GM18498 (cell line): ENCODE measurements around the gene BRD1.
"Not testable (repeated sequence)": the region's sequence is repeated elsewhere in the genome, so short reads cannot be mapped to it uniquely, and the experiment has no call there.

ENCODE experiments used
- ATAC-seq: cut with Tn5 transposase; IDR thresholded peaks from one replicate; pipeline ENCODE4 v1.9.1; 2021; ENCODE audit warnings: mild to moderate bottlenecking, moderate library complexity; ENCODE audit not compliant: unreplicated experiment

Gene BRD1

GRCh38 chr22:49827271-49827852, 311 bp downstream of the BRD1 start:
- ATAC-seq = peak; percentile 26

DNA sequence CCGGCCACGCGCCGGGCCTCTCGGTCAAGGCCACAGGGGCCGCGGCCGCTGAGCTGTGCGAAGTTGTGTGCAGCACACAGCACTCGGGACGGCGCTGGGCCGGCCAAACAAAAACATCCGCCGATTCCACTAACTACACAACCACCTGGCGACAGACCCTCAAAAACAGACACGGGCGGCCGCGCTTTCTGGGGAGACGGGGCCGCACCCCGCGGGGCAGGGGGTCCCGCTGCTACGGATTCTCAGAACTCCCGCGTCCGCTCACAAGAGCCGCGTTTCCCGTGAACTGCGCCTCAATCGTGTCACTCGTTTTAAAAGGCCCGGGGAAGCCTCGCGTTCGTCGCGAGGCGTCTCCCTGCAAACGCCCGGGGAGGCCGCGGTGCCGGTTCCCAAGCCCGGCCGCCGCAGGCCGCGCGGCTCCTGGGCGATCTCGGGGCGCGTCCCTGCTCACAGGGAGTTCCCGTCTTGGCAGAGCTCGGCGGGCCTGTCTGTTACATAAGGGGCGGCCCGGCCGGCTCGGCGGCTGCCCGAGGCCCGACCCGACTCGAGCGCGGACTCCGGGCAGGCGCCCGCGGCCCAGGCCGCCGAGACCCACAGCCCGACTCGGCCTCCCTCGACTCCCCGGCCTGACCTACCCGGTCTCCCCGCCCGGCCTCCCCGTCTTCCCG, 936 bp downstream of the BRD1 start:
- peak; percentile 27 for ATAC-seq

DNA sequence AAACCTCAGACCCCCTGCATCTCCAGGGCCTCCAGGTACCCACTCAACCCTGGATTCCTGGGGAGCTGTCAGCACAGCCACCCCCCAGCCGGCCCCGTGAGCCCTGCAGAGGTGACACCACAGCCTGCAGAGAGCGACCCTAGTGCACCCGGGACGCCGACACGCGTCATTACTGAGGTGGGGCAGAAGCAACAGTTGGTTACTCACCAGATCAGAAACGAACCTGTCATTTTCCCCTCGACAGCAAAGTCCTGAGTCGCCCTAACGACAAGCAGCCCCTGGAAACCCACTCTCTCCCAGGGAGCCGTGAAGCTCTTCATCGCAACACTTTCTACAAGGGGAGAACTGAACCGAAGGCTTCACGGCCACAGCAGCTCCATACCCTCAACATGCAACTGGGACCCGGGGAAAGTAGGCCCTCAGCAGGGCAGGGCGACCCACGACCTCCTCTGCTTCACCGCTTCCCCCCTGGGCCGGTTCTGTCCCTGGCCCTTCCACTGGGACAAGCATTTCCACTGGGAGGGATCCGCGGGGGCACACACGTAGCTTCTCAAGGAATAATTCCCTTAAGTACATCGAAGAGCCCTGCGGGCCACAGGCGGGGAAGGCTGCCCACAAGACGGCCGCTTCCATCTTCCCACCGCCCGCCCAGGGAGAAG, 1.6 kb downstream of the BRD1 start:
- ATAC-seq = no peak

DNA sequence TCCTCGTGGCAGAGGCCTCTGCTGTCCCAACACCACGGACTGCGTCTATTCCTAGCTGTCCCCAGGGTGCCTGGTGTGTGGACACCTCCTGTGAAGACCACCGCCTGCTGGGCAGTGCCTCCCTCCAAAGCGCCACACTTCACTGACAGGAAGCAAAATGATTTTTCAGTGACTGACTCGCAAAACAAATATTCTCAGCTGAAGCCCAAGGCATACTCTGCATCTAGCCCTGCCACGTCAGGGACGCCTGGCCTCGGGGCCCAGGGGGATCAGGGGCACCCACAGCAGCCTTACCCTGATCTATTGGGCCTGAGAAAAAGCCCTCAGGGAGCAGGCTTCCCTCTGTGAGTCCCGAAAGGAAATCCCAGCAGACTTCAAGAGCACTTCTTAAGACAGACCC, 2.2 kb downstream of the BRD1 start:
- ATAC-seq = no peak

DNA sequence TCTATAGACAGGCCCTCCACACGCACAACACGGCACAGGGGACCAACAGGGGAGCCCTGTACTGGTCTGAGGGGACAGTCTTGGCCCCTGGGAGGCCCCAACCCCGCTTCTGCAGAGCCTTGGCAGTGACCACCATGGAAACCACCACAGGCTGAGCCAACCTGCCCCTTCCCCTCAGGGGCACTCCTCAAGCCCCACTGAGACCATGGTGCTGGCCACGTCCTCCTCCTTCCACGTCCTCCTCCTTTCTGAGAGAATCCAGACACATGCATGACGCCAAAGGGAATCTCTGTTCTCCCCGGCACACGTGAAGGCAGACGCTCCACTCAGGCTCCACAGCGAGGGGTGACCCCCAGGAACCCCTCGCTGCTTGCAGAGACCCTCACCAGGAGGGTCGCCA, 2.7 kb downstream of the BRD1 start:
- ATAC-seq = no peak

GRCh38 chr22:49824185-49824925, 3.3 kb downstream of the BRD1 start:
- no peak for ATAC-seq

GRCh38 chr22:49823289-49824045, 4.2 kb downstream of the BRD1 start:
- no peak for ATAC-seq

DNA sequence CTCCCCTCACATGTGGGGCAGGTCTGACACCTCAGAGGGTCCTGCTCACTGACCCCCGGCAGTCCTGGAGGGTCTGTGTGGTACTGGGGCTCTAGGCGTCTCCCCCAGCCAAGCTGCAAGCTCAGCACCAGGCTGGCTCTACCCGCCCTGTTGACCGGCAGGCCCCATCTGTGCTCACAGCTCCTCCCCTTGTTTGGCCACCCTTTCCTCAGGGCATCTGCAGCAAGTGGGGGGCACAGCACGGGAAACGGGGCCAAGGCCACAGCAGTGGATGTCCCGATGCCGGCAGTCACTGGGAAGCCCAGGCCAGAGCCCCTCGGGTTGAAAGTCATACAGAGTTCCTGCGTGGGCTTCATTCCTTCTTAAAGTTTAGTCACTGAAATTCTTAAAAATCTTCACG, 5.9 kb downstream of the BRD1 start:
- not testable (repeated sequence) for ATAC-seq

- ATAC-seq = no peak
Observed at GRCh38 chr22:49820984-49821383, 6.7 kb downstream of the BRD1 start.

GRCh38 chr22:49817359-49817758, 10.3 kb downstream of the BRD1 start:
- no peak for ATAC-seq

DNA sequence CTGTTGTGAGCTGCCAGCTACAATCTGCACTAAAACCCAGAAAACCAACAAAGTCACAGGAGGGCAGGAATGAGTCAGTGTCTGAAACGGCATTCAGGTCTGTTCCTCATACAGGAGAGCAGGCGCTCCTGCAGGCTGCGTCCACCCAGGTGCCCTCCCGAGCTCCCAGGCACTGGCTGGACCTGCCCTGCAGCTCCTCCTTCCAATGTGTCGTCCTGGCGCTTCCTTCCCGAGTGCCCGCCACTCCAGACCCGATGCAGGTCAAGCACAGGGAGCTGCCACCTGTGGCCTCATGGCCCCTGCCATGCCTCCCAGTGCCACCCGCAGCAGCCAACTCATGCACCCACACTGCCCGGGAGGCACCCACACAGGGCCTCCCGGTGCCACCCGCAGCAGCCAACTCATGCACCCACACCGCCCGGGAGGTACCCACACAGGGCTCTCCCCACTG, 12.0 kb downstream of the BRD1 start:
- no peak for ATAC-seq

DNA sequence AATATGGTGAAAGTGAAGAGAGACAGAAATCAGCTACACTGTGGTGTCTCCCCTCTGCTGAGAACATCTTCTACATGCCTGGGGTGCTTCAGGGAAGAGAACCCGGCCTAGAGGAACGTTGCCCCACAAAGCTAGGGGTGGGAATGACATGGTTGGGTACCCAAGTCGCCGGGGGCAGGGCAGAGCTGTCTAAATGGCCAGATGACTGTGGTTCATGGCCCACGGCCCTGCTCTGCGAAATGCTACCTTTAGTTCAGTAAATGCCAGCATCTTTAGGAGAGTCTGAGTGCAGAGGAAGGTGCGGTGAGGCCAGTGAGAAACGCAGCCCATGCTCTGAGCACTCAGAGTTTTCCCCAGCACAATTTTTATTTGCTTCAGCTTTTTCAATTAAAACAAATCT, 12.8 kb downstream of the BRD1 start:
- no peak for ATAC-seq

- ATAC-seq = no peak
Observed at GRCh38 chr22:49814164-49814686, 13.4 kb downstream of the BRD1 start.

DNA sequence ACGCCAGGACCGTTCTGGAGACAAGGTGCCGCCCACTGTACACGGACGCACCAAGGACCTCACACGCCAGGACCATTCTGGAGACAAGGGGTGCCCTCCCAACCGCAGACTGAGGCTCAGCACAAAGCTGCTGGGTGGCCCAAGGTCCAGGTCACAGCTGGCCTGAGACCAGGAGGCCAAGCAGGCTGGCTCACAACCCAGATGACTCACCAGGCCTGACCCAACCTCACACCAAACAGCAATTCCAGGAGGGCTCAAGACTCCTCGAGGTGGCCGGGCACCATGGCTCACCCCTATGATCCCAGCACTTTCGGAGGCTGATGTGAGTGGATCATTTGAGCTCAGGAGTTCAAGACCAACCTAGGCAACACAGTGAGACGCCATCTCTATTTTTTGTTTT, 14.8 kb downstream of the BRD1 start:
- ATAC-seq = no peak

DNA sequence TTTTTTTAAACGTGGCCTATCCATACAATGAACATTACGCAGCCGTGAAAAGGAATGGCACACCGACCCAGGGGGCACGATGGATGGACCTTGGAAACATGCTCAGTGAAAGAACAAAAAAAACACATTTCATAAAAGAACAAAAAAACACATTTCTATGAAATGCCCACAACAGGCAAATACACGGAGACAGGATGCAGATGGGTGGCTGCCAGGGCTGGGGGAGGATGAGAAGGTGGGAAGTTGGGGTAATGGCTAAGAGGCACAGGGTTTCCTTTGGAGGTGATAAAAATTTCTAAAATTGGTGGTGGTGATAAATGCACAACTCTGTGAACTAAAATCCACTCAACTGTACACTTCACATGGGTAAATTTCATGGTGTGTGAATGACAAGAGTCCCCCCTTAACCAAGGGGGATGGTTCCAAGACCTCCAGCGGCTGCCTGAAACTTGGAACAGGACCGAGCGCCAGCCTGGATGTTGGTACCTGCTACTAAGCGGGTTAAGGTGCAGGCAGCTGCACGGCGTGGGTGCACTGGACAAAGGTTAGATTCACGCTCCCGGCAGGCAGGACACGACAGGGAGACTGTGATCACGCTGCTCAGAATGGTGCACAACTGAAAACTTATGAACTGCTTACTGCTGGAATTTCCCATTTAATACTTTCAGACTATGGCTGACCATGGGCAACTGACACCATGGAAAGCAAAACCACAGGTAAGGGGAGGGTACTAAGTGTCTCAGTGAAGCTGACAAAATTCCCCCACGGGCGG, 16.5 kb downstream of the BRD1 start:
- ATAC-seq = no peak

DNA sequence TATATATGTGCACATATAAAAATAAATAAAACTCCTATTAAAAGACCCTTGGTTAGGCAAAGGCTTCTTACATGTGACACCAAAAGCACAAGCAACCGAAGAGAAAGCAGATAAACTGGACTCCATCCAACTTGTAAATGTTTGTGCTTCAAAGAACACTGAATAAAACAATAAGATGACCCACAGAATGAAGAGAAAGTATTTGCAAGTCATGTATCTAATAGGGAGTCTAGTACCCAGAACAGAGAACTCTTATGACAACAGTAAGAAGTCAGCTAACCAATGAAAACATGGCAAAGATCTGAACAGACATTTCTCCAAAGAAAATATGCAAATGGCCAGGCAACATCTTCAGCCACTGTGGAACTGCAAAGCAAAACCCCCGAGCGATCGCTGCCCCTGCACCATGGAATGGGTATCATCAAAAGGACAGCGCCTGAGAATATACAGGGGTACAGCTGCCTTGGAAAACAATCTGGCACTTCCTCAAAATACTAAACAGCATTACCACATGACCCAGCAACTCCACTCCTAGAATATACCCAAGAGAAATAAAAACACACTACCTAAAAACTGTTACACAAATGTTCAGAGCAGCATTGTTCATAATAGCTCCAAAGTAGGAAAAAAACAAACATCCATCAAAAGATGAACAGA, 17.2 kb downstream of the BRD1 start:
- no peak for ATAC-seq

- no peak for ATAC-seq
Observed at GRCh38 chr22:49807780-49808708, 19.6 kb downstream of the BRD1 start.

DNA sequence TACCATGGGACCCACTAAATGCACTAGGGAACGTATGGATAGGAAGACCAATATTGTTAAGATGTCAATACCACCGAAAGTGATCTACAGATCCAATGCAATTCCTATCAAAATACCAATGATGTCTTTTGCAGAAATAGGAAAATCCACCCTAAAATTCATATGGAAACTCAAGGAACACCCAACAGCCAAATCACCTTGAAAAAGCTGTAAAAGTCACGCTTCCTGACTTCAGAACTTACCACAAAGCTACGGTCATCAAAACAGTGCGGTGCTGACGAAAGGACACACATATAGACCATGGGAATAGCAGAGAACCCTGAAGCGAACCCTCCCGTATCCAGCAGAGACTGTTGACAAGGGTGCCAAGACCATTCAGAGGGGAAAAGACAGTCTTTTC, 20.5 kb downstream of the BRD1 start:
- no peak for ATAC-seq
